ENCODE measurements around the gene GATAD1.

- TF ChIP-seq, protein P1, sequence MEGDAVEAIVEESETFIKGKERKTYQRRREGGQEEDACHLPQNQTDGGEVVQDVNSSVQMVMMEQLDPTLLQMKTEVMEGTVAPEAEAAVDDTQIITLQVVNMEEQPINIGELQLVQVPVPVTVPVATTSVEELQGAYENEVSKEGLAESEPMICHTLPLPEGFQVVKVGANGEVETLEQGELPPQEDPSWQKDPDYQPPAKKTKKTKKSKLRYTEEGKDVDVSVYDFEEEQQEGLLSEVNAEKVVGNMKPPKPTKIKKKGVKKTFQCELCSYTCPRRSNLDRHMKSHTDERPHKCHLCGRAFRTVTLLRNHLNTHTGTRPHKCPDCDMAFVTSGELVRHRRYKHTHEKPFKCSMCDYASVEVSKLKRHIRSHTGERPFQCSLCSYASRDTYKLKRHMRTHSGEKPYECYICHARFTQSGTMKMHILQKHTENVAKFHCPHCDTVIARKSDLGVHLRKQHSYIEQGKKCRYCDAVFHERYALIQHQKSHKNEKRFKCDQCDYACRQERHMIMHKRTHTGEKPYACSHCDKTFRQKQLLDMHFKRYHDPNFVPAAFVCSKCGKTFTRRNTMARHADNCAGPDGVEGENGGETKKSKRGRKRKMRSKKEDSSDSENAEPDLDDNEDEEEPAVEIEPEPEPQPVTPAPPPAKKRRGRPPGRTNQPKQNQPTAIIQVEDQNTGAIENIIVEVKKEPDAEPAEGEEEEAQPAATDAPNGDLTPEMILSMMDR (IDR thresholded peaks at IDR 0.05), result no peak
- TF ChIP-seq RFX5 (IDR thresholded peaks at IDR 0.05; ENCODE audit: low read length), result no peak
- no peak for TF ChIP-seq TEAD4 (IDR thresholded peaks at IDR 0.05; ENCODE audit: borderline replicate concordance, insufficient read depth)
- TF ChIP-seq FOSL2 (IDR thresholded peaks at IDR 0.05; ENCODE audit: borderline replicate concordance, low read depth), result no peak
- TF ChIP-seq RXRA (IDR thresholded peaks at IDR 0.05; ENCODE audit: borderline replicate concordance, low read depth), result no peak
- no peak for TF ChIP-seq RAD21 (IDR thresholded peaks at IDR 0.05; ENCODE audit: low read length)
- no peak for TF ChIP-seq POLR2AphosphoS5 (IDR thresholded peaks at IDR 0.05; ENCODE audit: low read depth, low read length)
- TF ChIP-seq CHD2 (IDR thresholded peaks at IDR 0.05; ENCODE audit: low read length, partially characterized antibody), result no peak
- TF ChIP-seq EZH2phosphoT487 (IDR thresholded peaks at IDR 0.05; ENCODE audit: borderline replicate concordance, low read depth), result no peak
- TF ChIP-seq GATA2 (CRISPR knock-in tag; IDR thresholded peaks at IDR 0.05), result no peak
- no peak for TF ChIP-seq USF2 (IDR thresholded peaks at IDR 0.05; ENCODE audit: borderline replicate concordance, low read depth, low read length)
- no peak for TF ChIP-seq NFIC (IDR thresholded peaks at IDR 0.05; ENCODE audit: borderline replicate concordance)
Measured at GRCh38 chr7:92413550-92413949, 33.7 kb upstream of the GATAD1 start.

All from SK-N-SH (cell line).